22Rv1 (cell line): ENCODE measurements around the gene GMPS.

ENCODE experiments used
- CTCF ChIP-seq: fragments of 450-650 bp; IDR thresholded peaks from 2 replicates; pipeline ENCODE4 v1.5.1; 2017; ENCODE audit warnings: mild to moderate bottlenecking
- ZFX ChIP-seq: fragments of 450-650 bp; IDR thresholded peaks from 2 replicates; pipeline ENCODE4 v1.6.1; 2017; ENCODE audit warnings: antibody characterized with exemption, borderline replicate concordance

GRCh38 chr3:155991847-155992246 is 121.4 kb downstream of the GMPS start:
- TF ChIP-seq CTCF: no peak
- TF ChIP-seq ZFX: no peak
